Neural cell (in vitro differentiated cells): ENCODE results near the gene FRAT2. TPM values are rescaled to one million over a fixed set of nuclear protein-coding genes. Genes with fewer than 3 reads are reported as not detected.

ENCODE experiments used
- H2AFZ ChIP-seq: fragments of 200-600, 300-800 bp; sonication (generic), shearing (Covaris generic); 2 replicates; pipeline ENCODE4 v1.6.0; 2014; ENCODE audit warnings: low read depth, mild to moderate bottlenecking, antibody characterized with exemption, low read length, moderate library complexity
- H3F3A ChIP-seq: fragments of 200-600 bp; shearing (Covaris generic); 2 replicates; pipeline ENCODE4 v1.6.1; 2016; ENCODE audit warnings: mild to moderate bottlenecking, moderate library complexity, mixed read lengths, antibody characterized with exemption, low read length; ENCODE audit not compliant: insufficient read depth, poor library complexity, severe bottlenecking
- H3K27ac ChIP-seq: fragments of 200-600, 300-800 bp; sonication (generic), shearing (Covaris generic); 2 replicates; pipeline ENCODE4 v1.5.1; 2014; ENCODE audit warnings: mild to moderate bottlenecking, low read length, moderate library complexity
- H3K27me3 ChIP-seq: fragments of 300-800, 200-600 bp; sonication (generic), shearing (Covaris generic); 2 replicates; pipeline ENCODE4 v1.6.0; 2014; ENCODE audit warnings: mild to moderate bottlenecking, low read depth, low read length, moderate library complexity; ENCODE audit not compliant: insufficient read depth
- H3K36me3 ChIP-seq: fragments of 300-800, 200-600 bp; sonication (generic), shearing (Covaris generic); 2 replicates; pipeline ENCODE4 v1.5.1; 2014; ENCODE audit warnings: mild to moderate bottlenecking, antibody characterized with exemption, low read length, moderate library complexity; ENCODE audit not compliant: insufficient read depth
- H3K4me2 ChIP-seq: fragments of 300-800, 200-600 bp; sonication (generic), shearing (Covaris generic); 2 replicates; pipeline ENCODE4 v1.6.0; 2014; ENCODE audit warnings: mild to moderate bottlenecking, low read length
- H3K4me3 ChIP-seq: fragments of 300-800, 200-600 bp; sonication (generic), shearing (Covaris generic); 2 replicates; pipeline ENCODE4 v1.5.1; 2014; ENCODE audit warnings: mild to moderate bottlenecking, low read length, moderate library complexity
- H3K79me2 ChIP-seq: fragments of 200-600 bp; shearing (Covaris generic); replicated peaks from 2 replicates; pipeline ENCODE4 v1.6.0; 2014; ENCODE audit warnings: mild to moderate bottlenecking, low read length, moderate library complexity; ENCODE audit not compliant: insufficient read depth
- H3K9ac ChIP-seq: fragments of 300-800, 200-600 bp; sonication (generic), shearing (Covaris generic); 2 replicates; pipeline ENCODE4 v1.6.1; 2016; ENCODE audit warnings: mild to moderate bottlenecking, low read length, mixed read lengths
- H3K9me2 ChIP-seq: fragments of 200-600 bp; shearing (Covaris generic); 2 replicates; pipeline ENCODE4 v1.6.1; 2016; ENCODE audit warnings: mild to moderate bottlenecking, low read length, mixed read lengths; ENCODE audit not compliant: insufficient read depth
- H3K9me3 ChIP-seq: fragments of 200-600, 300-800 bp; sonication (generic), shearing (Covaris generic); 2 replicates; pipeline ENCODE4 v1.6.1; 2016; ENCODE audit warnings: mild to moderate bottlenecking, mixed run types, low read length, moderate library complexity, mixed read lengths
- H4K20me1 ChIP-seq: fragments of 200-600 bp; shearing (Covaris generic); 2 replicates; pipeline ENCODE4 v1.6.1; 2016; ENCODE audit warnings: mild to moderate bottlenecking, mixed run types; ENCODE audit not compliant: insufficient read depth
- CTCF ChIP-seq: fragments of 450-650 bp; IDR thresholded peaks from 2 replicates; pipeline ENCODE4 v1.5.1; 2014; ENCODE audit warnings: antibody characterized with exemption, mild to moderate bottlenecking, moderate library complexity; ENCODE audit not compliant: poor library complexity, severe bottlenecking
- EP300 ChIP-seq: fragments of 450-650 bp; conservative IDR thresholded peaks from 2 replicates; pipeline ENCODE4 v1.6.1; 2014; ENCODE audit warnings: antibody characterized with exemption, mild to moderate bottlenecking, moderate library complexity; ENCODE audit not compliant: poor library complexity, severe bottlenecking
- EZH2 ChIP-seq: fragments of 200-600, 300-800 bp; shearing (Covaris generic), sonication (generic); IDR thresholded peaks from 2 replicates; pipeline ENCODE4 v1.6.1; 2014; ENCODE audit warnings: antibody characterized with exemption, low read length, borderline replicate concordance, mild to moderate bottlenecking; ENCODE audit not compliant: insufficient read depth, poor library complexity, severe bottlenecking
- MXI1 ChIP-seq: fragments of 450-650 bp; conservative IDR thresholded peaks from 2 replicates; pipeline ENCODE4 v1.6.1; 2014; ENCODE audit warnings: antibody characterized with exemption, mild to moderate bottlenecking; ENCODE audit not compliant: poor library complexity, severe bottlenecking
- POLR2AphosphoS5 ChIP-seq: IDR thresholded peaks from 2 replicates; pipeline ENCODE4 v1.6.1; 2012
- RAD21 ChIP-seq: fragments of 450-650 bp; conservative IDR thresholded peaks from 2 replicates; pipeline ENCODE4 v1.6.1; 2014; ENCODE audit warnings: antibody characterized with exemption, mild to moderate bottlenecking, moderate library complexity
- REST ChIP-seq: IDR thresholded peaks from 2 replicates; pipeline ENCODE4 v1.6.1; 2012; ENCODE audit warnings: borderline replicate concordance
- SMC3 ChIP-seq: fragments of 450-650 bp; conservative IDR thresholded peaks from 2 replicates; pipeline ENCODE4 v1.6.1; 2014; ENCODE audit warnings: antibody characterized with exemption, mild to moderate bottlenecking, moderate library complexity; ENCODE audit not compliant: poor library complexity
- TAF1 ChIP-seq: IDR thresholded peaks from 2 replicates; pipeline ENCODE4 v1.6.1; 2012; ENCODE audit warnings: low read depth
- polyA plus RNA-seq: library from polyadenylated mRNA; depleted of rRNA; stranded (reverse); fragments of >200 nt; gene quantifications from 2 replicates; pipeline ENCODE4 v1.2.3, GENCODE V29; 2014

The FRAT2 gene
- polyA plus RNA-seq, 1 donor from 2014 or later: 18.5 TPM

- Histone ChIP-seq H3K4me2 (peak overlapping the region; percentile 82), H3K9ac (peak overlapping the region; percentile 93), H3F3A (peaks cover 3% of the 10 kb centered on the region), H3K27me3 (peaks cover 47% of the 10 kb centered on the region), H3K9me3 (no peaks in the 10 kb centered on the region), H3K27ac (peak overlapping the region; percentile 55), H3K4me3 (peak overlapping the region; percentile 97), H4K20me1 (no peaks in the 10 kb centered on the region), H2AFZ (no peak overlapping the region), H3K36me3 (no peaks in the 10 kb centered on the region), H3K79me2 (peaks cover 17% of the 10 kb centered on the region), H3K9me2 (no peaks in the 10 kb centered on the region)
- TF ChIP-seq EZH2 (no peak), REST (no peak), CTCF (no peak), TAF1 (no peak), SMC3 (no peak), POLR2AphosphoS5 (no peak), MXI1 (no peak), RAD21 (no peak), EP300 (no peak)
Measured at GRCh38 chr10:97333351-97333600, 1.3 kb downstream of the FRAT2 start.

- Histone ChIP-seq H3K36me3 (no peaks in the 10 kb centered on the region), H3K27ac (peak overlapping the region; percentile 55), H4K20me1 (no peaks in the 10 kb centered on the region), H3F3A (peaks cover 3% of the 10 kb centered on the region), H3K4me2 (peak overlapping the region; percentile 82), H3K4me3 (peak overlapping the region; percentile 97), H3K9ac (peak overlapping the region; percentile 93), H3K27me3 (peaks cover 42% of the 10 kb centered on the region), H3K9me2 (no peaks in the 10 kb centered on the region), H3K9me3 (no peaks in the 10 kb centered on the region), H3K79me2 (peaks cover 17% of the 10 kb centered on the region), H2AFZ (no peak overlapping the region)
- TF ChIP-seq MXI1 (peak; percentile 20), EP300 (no peak), SMC3 (peak; percentile 59), CTCF (peak; percentile 52), POLR2AphosphoS5 (no peak), RAD21 (peak; percentile 67), TAF1 (no peak)
Measured at GRCh38 chr10:97332591-97333350, 1.8 kb downstream of the FRAT2 start.
